Measurements from ENCODE around the gene PDE10A.

PDE10A gene

DNA sequence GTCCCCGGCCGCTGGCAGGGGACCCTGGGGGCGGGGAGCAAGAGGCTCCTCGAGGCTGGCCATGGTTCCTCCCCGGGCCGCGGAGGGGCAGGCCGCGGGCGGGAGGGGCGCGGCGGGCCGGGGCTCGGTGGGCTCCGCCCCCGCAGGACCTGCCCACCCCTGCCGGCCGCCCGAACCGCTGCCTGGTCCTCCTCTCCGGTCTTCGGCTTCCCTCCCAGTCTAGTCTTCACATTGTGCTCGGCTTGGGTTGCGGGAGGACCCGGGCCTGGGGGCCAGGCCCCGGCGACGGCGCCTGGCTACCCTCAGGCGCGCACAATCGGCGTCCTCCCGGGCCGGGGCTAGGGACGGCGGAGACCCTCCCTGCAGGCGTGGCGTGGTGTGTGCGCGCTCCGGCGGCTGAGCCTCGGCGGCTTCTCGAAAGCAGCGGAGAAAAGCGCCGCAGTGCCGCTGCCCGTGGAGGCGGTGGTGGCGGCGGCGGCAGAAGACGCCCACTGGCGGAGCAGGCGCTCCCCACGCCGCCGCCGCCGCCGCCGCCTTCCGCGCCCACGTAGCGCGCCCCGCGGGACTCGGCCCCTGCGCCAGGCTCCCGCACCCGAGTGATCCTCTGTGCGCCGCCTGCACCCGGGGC is at the start of gene PDE10A:
Gene PDE10A, minus strand, starts transcription at position 493 of the 628 bp plus-strand sequence. Its CDS starts 430 bp downstream, at position 63.
- DNase-seq = no peak

DNA sequence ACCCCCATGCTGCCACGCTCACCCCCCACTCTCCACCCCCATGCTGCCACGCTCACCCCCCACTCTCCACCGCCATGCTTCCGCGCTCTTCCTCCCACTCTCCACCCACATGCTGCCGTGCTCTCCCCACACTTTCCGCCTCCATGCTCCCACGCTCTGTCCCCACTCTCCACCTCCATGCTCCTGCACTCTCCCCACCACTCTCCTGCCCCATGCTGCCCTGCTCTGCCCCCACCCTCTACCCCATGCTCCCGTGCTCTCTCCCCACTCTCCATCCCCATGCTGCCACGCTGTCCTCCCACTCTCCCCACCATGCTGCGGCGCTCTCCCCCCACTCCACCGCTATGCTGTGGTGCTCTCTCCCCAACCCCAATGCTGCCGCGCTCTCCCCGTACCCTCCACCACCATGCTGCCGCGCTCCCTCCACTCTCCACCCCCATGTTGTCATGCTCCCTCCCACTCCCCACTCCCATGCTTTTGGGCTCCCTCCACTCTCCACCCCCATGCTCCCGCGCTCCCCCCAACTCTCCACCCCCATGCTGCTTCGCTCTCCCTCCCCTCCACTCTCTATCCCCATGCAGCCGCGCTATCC is 46.0 kb upstream of the PDE10A start:
- DNase-seq = no peak

DNA sequence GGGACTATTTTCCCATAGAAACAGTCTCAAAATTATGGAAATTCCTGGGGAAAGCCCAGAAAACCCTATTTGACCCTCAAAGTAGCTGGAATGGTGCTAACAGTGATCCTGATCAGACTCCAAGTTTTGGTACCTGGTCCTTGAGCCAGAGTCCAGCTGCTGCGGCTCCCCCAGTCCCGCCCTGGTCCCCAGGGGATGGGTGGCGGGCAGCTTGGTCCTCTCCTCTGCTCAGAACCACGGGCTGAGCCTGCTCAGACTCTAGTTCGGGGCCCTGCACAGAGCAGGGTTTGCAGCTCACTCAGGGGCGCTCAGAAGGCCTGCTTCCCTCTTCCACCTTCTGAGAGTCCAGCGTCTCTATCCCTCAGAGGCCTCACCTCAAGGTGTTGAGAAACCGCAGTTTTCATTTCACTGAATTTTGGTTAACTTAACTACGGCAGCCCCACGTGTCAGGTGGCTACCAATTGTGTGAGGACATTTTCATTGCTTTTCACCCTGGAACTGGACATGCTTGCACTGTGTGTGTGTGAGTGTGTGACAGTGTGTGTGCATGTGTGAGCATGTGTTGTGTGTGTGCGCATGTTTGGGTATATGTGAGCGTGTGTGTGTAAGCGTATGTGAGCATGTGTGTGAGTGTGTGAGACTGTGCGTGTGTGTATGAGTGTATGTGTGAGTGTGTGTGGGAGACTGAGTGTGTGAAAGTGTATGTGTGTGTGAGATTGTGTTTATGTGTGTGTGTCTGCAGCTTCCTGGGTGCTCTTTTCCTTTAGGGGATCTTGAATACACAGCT is 44.2 kb upstream of the PDE10A start:
- DNase-seq = no peak

DNA sequence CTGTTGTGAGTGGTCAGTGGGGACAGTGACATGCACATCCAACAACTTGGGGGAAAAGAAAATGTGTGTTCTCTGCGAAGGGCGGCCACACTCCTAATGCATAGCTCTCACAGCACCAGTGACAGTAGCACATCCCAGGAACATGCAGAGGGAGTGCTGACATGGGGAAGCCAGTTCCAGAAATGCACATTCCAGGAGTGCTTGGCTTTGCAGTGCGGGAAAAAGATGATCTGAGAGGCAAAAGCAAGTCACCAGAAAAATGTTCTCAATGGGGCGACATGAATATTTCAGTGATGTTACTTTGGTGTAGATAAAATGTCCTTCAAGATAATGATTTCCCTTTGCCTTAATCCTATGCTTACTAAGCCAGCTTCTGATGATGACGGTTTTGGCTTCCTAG is 42.9 kb upstream of the PDE10A start:
- DNase-seq = no peak

DNA sequence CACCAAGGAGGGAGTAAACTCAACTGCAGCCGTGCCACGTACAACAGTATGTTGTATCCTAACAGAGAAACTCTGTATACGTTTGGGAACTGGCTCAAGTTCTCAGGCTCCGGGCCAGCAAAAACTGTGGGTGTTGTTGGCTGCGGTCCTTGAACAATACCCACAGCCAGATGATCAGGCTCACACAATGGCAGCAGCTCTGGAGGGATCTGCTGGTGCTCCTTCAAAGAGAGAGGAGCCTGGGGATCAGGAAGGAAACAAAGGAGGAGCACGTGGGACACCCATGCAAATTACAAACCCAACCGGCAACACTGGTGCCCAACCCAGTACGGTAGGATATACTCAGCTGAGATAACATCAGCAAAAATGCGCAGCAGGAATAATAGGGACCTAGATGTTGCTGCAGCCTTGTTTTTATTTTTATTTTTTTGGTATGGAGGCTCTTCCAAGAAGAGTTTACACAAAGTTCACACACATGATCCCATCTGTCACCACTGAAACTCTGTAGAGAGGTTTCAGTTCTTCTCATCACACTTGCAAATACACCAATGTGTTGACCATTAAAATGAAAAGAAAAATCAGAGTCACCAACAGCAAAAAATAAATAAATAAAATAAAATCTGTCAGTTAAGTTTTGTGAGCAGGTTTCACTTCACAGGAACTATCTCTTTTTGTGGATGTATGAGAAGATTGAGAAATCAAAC is 41.2 kb upstream of the PDE10A start:
- DNase-seq = no peak

DNA sequence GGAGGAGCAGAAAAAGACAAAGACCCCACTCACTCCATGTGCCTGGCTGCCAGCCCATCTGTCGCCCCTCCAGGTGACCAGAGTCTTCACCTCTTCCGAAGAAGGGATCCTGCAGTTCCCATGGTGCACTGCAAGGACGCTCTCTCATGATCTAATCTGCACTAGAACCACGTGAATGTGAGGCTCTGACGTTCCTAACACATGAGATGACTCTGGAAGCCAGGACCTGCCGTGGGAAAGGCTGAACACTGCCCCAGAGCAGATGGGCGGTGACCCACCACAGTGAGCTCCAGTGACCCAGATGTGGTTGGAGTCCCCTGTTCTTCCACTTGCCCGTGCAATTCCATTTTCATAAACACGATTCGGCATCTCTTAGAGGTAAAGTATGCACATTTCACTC is 39.6 kb upstream of the PDE10A start:
- no peak for DNase-seq

DNA sequence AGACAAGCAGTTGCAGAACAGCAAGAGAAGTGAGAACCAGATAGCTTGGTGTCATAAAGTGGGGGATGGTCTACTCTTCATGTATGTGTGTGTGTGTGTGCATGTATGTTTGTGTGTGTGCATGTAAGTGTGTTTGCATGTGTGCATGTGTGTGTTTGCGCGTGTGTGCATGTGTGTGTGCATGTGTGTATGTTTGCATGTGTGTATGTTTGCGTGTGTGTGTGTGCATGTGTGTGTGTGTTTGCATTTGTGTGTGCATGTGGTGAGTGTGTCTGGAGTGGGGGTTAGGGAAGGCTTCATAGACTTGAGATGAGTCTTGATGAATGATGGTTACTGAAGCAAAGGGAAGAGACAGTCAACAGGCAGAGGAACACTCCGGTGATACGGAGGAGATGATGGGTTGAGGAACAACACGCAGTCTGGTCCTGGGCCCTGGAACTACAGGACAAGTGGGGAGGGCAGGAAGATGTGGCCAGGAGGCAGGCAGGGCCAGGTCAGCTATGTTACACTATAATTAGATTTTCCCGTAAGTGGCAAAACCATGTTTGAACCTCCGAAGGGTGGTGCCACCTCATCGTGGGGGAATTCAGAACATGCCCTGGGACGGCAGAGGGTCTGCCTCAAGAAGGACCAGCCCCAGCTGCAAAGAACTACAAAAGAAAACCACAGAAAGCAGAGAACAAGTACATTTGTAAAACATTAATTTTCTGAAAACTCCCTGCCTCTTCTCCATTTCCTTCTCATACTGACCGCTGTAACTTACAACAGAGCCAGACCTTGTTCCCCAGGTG is 38.7 kb upstream of the PDE10A start:
- DNase-seq = no peak

DNA sequence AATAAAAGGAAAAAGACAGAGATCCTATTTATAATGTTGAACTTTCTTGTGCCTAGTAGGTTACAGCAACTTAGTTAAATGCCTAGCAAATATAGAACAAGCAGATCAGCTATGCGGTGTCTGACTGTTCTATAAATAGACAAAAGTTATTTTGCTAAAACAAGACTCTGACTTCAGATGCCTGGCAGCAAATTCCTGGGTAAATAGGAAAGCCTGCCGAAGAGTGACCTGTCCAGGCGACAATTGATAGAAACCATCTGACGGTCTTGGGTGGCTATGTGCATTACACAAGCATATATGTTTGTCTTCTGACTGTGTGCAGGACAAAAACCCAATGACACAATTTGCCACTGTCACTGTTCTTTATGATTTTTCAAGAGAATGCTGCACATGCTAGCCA is 38.0 kb upstream of the PDE10A start:
- no peak for DNase-seq

DNA sequence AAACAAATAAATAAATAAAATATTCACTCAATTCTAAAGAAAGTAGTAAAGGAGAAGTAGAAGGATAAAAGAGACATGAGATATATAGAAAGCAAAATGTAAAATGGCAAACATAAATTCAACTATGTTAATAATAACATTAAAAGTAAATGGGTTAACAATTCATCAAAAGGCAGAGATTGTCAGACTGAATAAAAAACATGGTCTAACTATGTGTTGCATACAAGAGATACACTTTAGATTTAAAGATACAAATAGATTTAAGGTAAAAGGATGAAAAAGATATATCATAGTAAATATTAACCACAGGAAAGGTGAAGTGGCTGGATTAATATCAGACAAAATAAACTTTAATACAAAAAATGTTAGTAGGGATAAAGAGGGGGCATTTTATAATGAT is 35.8 kb upstream of the PDE10A start:
- no peak for DNase-seq

DNA sequence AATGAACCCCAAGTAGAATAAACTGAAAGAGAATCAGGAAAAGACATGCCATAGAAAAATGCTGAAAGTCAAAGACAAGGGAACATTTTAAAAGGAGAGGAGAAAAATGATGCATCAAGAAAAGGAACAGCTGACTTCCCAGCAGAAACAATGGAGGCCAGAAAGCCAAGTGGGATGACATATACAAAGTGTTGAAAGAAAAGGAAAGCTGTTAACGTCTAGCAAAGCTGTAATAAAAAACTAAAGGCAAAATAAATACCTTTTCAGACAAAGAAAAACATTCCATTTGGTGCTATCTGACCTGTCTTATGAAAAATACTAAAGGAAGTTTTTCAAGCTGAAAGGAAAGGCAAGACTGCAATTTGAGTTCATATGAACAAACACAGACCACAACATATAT is 34.1 kb upstream of the PDE10A start:
- DNase-seq = no peak

DNA sequence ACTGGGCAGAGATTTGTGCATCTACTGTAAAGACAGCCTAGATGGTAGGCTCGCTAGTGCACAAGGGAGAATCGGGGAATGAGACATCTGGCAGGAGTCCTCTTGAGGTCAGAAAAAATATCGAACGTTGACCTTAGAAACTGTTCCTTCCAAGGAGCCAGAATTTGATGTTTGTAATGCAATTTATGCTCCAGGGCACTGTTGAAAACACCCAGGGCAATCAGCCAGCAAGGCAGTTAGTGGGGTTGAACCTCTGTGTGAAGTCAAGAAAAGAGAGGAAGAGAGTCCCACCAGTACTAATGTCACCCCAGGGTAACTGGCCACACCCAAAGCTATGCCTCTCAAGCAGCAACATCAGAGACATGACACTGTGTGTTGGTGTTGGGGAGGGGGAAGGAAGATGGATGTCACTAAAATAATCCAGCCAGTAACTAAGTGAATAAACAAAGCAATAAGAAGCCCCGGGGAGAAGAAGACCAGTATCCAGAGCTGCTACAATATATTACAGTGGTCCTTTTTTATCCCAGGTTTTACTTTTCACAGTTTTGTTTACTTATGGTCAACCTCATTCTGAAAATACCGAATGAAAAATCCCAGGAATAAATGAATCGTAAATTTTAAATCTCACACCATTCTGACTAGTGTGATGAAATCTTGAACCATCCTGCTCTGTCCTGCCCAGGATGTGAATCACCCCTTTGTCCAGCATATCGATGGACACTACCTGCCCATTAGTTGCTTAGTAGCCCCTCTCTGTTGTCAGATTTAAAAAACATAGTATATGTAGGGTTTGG is 32.9 kb upstream of the PDE10A start:
- no peak for DNase-seq

DNA sequence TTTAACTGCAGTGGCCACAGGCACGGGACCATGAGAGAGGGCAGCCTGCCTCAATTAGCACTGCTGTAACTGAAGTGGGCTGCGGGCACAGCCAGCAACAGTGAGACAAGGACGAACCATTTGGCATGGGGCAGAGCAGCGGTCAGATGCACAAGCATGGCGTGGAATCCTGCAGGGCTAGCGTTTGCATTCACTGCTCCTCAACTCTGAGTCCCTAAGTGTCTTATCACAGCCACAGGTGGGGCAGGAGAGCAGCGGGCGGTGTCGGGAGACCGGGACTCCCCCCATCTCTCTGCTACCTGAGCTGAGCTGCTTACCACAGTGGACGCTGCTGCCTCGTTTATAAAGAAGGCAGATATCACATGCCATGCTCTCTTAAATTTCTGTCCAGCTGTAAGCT is 31.3 kb upstream of the PDE10A start:
- no peak for DNase-seq

DNA sequence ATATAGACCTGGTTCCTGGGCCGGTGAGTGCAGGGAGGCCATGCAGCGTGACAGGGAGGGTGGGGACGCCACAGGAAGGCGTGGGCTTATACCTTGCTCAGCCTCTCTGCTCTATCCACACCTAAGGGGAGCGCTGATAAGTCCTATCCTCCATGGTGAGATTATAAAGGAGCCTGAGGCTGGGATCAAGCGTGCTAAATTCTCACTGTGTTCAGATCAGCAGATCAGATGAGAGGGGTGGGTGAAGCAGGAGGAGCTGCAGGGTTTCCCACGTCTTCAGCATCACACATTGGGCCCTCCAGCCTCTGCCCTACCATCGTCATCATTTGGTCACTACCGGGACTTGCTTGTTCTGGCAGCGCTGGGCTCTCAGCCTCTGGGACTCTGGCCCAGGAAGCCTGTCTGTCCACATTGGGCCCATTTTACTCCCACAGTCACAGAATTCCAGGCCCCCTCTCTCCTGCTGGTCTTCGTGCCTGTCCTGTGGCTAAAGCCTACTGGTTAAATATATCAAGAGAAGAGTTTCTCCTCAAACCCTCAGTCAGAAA is 29.1 kb upstream of the PDE10A start:
- no peak for DNase-seq

DNA sequence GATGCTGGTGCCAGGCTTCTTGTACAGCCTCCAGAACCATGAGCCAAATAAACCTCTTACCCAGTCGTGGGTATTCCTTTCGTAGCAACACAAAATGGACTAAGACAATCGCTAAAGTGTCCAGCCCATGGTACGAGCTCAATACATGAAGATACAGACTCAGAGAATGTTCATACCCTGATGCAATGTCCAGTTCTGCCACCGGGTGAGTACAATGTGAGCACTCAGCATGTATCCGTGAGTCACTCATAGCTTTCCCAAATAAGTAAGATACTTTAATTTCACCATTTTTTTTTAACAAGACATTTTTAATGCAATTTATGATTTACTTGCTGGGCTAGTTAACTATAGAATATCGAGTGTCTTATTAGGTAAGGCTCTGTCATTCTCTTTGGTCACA is 26.7 kb upstream of the PDE10A start:
- DNase-seq = no peak

DNA sequence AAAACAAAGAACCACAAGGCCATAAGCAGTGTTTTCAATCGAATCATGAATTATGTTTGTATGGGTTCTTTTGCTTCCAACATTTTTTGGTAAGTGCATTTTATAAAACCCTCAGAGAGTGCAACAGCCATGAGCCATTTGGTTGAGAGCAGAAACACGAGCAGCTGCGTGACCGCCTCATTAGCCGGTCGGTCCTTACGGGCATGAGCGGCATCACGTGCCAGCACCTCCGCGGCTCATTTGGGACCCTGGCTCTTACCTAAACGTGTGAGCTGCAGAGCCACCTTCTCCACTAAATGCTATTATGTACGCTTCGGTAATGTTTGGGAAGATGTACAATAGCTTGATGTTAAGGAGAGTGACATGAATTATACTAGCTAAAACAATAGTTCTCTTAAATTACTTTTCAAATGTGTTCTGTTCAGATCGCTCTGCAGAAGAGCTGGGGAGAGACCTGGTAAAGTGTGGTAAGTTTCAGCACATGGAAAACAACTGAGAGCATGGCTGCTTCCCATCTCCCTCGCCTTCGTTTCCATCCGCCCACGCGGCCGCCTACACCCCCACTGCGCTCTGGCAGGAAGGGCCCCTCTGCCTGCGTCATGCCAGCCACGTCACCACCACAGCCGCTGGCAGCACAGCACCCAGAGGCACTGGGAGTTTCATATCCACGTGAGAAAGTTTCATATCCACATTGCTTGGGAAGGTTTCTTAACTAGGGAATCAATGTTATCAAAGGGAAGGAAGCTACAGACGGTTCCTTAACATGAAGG is 23.7 kb upstream of the PDE10A start:
- DNase-seq = no peak

DNA sequence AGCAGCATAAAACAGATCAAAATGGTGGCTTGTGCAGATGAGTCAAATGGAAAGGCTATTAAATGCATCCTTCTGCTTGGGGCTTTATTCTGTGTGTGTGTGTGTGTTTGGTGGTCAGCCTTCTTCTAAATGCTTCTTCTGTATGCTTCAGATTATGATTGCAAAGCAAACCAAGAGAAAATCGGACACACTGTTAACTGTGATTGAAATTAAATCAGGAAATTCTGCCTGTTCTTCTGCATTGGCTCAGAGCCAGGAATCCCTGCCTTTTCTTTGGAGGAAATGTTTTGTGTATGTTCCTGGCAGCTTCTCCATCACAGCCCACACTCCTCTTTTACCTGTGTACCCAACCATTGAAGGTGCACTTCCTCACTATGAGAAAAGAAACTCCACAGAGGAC is 22.3 kb upstream of the PDE10A start:
- DNase-seq = no peak

DNA sequence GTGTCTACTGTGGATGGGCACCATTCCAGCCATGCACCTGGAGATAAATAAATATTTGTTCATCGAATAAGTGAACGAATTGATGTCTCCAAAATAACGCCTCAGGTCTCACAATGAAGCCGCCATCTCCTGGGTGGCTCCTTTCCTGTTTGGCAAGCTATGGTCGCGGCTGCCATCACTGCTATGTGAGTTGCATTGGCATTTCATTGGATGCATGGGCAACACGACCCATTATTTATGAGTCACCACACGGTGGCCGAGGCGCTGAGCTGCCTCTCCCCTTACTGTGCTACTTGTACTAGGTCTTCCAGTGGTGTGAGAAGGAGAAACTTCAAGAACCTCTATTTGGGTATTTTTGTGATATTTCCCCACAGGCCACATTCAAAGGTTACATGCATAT is 21.3 kb upstream of the PDE10A start:
- DNase-seq = no peak

DNA sequence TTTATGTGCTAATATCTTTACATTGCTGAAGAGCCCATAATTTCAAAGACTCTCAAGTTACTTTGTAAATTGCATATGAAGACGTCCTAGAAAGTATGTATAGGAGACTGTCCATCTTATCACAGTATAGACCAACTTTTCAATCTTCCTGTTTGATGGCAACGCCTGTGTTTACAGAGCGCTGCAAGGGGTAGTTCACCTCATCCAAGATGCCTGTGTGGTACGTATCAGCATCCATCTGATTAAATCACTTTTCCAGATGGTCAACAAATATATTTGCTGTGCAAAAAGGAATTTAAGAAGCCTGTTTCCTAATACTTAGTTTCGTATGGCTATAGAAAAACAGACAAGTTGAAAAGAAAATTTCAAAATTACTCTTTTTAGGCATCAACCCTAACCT is 17.9 kb upstream of the PDE10A start:
- no peak for DNase-seq

DNA sequence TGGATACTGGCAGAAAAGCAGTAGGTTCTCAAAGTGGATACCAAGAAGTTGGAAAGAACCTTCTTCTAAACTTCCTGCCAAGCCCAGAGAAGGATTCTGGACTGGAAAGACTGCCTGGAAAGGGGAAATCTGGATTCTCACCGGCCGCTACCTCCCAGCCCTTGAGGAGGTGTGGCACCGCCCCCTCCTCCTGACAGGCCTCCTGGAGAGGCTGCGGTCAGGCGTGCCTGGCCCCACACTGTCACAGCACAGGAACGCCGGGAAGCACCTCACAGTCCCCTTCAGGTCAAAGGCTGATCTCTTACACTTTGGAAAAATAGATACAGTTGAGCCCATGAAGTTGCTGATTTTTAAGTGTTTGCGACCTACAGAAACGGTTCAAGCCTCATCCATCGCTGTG is 16.3 kb upstream of the PDE10A start:
- no peak for DNase-seq

DNA sequence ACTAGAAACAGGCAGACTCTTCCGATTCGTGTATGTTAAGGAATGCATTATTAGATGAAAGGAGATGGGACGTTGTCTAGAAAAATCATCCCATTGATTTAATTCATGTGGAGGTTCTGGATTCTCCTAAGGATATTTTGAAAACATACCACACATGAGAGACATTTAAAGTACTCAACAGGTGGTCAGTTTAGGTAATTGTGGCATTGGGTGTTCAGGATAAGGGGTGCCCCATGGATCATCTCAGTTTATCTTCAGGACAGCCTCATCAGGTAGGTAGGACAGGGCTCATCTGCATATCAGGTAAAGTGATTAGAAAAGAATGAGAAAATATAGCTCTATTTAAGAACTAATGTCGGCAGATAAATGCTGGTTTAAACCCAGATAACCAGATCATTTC is 15.9 kb upstream of the PDE10A start:
- DNase-seq = no peak

DNA sequence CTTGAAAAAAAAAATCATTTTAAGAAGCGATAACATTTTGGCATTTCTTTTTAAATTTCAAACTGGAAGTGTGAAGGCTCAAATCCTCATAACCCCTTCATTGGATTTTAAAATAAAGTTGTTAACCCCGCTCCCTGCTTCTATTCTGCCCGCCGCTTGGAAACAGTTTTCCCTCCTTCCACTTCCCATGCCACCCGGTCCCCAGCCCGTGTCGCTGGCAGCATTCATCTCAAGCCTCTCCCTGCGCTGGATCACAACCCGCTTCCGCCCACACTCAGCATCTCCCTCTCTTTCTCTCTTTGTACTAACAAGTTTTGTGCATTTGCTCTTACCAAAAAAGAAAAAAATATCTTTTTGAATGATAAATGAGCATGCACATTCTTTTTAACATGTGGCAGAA is 15.4 kb upstream of the PDE10A start:
- DNase-seq = no peak

Data from SW 1271 (cell line).